Endothelial cell (in vitro differentiated cells): ENCODE results near the gene KMT5C. TPM values are rescaled to one million over a fixed set of nuclear protein-coding genes. Genes with fewer than 3 reads are reported as not detected.

ENCODE experiments used
- DNase-seq: peaks from one replicate; pipeline ENCODE4 v3.0.0; 2021; ENCODE audit warnings: low spot score
- H3K27ac Mint-ChIP-seq: one replicate; pipeline ENCODE4 v1.8.0; 2021; ENCODE audit warnings: mixed read lengths, inconsistent platforms; ENCODE audit not compliant: unreplicated experiment
- H3K27me3 Mint-ChIP-seq: one replicate; pipeline ENCODE4 v1.8.0; 2021; ENCODE audit warnings: mild to moderate bottlenecking, moderate library complexity, mixed read lengths, inconsistent platforms; ENCODE audit not compliant: unreplicated experiment
- H3K36me3 Mint-ChIP-seq: one replicate; pipeline ENCODE4 v1.8.0; 2021; ENCODE audit warnings: mild to moderate bottlenecking, low read depth, mixed read lengths, inconsistent platforms; ENCODE audit not compliant: unreplicated experiment
- H3K4me1 Mint-ChIP-seq: one replicate; pipeline ENCODE4 v1.8.0; 2021; ENCODE audit warnings: mild to moderate bottlenecking, mixed read lengths, inconsistent platforms; ENCODE audit not compliant: unreplicated experiment
- H3K4me3 Mint-ChIP-seq: one replicate; pipeline ENCODE4 v1.8.0; 2021; ENCODE audit warnings: mild to moderate bottlenecking, mixed read lengths, inconsistent platforms; ENCODE audit not compliant: unreplicated experiment
- H3K9me3 Mint-ChIP-seq: one replicate; pipeline ENCODE4 v1.8.0; 2021; ENCODE audit warnings: mixed read lengths, inconsistent platforms; ENCODE audit not compliant: unreplicated experiment
- total RNA-seq: library from RNA; stranded (reverse); fragmentation: NEBNext Ultra II Directional; extraction: Animal tissue kit (Norgen Biotek cat#: 25700); gene quantifications from one replicate; pipeline ENCODE4 v1.2.1, GENCODE V29; 2021; ENCODE audit not compliant: unreplicated experiment
- TF ChIP-seq, protein P1 (sequence below): fragments of 200-600 bp; sonication (generic); IDR thresholded peaks from one replicate; pipeline ENCODE4 v1.5.0; 2021; ENCODE audit warnings: antibody characterized with exemption; ENCODE audit not compliant: unreplicated experiment

The KMT5C gene
- total RNA-seq, 1 donor from 2014 or later, result 18.4 TPM

DNA sequence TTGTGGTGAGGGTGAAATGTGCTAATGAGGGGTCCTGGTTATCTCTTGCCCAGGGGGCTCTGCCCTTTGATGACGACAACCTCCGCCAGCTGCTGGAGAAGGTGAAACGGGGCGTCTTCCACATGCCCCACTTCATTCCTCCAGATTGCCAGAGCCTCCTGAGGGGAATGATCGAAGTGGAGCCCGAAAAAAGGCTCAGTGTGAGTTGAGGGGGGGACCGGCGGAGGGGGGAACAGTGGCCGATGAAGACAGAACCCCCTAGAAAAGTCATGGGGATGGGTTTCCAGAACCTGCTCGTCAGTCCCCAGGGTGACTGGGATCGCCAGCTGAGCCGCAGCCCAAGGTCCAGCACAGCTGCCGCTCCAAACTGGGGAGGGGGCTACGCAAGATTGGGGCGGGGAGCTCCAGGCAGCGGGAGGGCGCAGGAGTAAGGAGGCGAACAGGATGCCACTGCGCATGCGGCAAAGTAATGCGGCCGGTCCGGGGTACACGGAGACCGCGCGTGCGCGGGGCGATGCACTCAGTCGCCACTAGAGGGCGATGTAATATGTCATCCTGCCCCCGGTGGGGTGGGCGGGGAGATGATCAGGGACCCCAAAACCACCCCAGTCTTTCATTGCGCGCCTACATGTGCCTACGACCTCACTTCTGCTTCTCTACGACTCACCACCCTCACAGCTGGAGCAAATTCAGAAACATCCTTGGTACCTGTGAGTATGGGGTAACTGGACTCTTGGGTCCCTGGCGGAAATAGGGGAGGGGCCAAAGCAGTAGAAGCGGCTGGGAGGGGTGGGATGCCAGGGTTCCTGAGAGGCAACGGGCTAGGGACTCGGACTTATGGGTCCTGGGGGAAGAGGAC is 38.0 kb upstream of the KMT5C start:
- Mint-ChIP-seq H3K4me1 (peaks cover 9% of the 10 kb centered on the region), H3K4me3 (peak overlapping the region; percentile 87), H3K27ac (no peak overlapping the region), H3K27me3 (peaks cover 10% of the 10 kb centered on the region), H3K36me3 (peaks cover 23% of the 10 kb centered on the region), H3K9me3 (no peaks in the 10 kb centered on the region)
- peak; percentile 97 for DNase-seq
- TF ChIP-seq, protein P1, sequence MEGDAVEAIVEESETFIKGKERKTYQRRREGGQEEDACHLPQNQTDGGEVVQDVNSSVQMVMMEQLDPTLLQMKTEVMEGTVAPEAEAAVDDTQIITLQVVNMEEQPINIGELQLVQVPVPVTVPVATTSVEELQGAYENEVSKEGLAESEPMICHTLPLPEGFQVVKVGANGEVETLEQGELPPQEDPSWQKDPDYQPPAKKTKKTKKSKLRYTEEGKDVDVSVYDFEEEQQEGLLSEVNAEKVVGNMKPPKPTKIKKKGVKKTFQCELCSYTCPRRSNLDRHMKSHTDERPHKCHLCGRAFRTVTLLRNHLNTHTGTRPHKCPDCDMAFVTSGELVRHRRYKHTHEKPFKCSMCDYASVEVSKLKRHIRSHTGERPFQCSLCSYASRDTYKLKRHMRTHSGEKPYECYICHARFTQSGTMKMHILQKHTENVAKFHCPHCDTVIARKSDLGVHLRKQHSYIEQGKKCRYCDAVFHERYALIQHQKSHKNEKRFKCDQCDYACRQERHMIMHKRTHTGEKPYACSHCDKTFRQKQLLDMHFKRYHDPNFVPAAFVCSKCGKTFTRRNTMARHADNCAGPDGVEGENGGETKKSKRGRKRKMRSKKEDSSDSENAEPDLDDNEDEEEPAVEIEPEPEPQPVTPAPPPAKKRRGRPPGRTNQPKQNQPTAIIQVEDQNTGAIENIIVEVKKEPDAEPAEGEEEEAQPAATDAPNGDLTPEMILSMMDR, result peak; percentile 99

DNA sequence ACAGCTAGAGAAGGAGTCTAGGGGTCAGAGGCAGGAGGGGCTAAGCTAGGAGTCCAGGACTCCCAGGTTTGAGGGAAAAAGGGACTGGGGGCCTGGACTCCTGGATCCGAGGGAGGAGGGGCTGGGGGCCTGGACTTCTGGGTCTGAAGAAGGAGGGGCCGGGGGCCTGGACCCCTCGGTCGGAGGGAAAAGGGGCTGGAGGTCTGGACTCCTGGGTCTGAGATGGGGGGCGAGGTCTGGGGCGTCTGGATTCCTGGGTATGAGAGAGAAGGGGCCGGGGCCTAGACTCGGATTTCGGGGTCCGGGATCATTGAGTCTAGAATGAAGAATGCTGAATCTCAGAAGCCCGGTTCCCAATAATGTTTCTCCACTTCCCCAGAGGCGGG is 37.4 kb upstream of the KMT5C start:
- peaks cover 27% of the 10 kb centered on the region for H3K36me3 Mint-ChIP-seq
- H3K27me3 Mint-ChIP-seq, result peaks cover 10% of the 10 kb centered on the region
- TF ChIP-seq, protein P1, result no peak
- no peak overlapping the region for H3K4me3 Mint-ChIP-seq
- peaks cover 9% of the 10 kb centered on the region for H3K4me1 Mint-ChIP-seq
- DNase-seq, result no peak
- H3K9me3 Mint-ChIP-seq, result no peaks in the 10 kb centered on the region
- no peak overlapping the region for H3K27ac Mint-ChIP-seq

DNA sequence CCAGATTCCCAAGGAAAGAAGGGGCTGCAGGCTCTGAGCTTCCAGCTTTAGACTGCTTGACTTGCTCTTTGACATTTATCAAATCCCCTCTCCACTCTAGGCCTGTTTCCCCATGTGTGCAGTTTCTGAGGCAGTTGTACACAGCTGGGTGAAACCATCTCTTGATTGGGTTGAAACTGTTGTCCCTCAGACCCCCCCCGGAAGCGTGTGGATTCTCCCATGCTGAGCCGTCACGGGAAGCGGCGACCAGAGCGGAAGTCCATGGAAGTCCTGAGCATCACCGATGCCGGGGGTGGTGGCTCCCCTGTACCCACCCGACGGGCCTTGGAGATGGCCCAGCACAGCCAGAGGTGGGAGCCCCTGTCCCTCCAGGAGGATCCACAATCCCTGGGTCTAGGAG is 36.2 kb upstream of the KMT5C start:
- H3K36me3 Mint-ChIP-seq, result peaks cover 27% of the 10 kb centered on the region
- peaks cover 9% of the 10 kb centered on the region for H3K4me1 Mint-ChIP-seq
- peaks cover 10% of the 10 kb centered on the region for H3K27me3 Mint-ChIP-seq
- TF ChIP-seq, protein P1, result no peak
- no peaks in the 10 kb centered on the region for H3K9me3 Mint-ChIP-seq
- DNase-seq, result no peak
- H3K27ac Mint-ChIP-seq, result no peak overlapping the region
- H3K4me3 Mint-ChIP-seq, result no peak overlapping the region

DNA sequence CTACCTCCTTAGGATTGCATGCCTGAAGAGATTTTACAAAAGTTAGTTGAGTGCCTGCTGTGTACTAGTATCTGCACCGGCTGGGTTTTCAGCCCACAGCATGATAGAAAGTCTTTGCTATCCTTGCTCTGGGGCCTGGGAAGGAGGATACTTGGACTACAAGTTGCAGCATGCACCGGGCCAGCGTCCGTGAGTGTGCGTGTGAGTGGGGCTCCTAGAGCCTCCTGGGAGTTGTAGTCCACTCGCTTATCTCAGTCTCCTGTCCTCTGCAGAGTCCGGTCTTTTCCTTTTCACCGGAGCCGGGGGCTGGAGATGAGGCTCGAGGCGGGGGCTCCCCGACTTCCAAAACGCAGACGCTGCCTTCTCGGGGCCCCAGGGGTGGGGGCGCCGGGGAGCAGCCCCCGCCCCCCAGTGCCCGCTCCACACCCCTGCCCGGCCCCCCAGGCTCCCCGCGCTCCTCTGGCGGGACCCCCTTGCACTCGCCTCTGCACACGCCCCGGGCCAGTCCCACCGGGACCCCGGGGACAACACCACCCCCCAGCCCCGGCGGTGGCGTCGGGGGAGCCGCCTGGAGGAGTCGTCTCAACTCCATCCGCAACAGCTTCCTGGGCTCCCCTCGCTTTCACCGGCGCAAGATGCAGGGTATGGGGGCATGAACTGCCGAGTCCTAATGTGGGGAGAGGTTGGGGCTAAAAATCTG is 35.2 kb upstream of the KMT5C start:
- Mint-ChIP-seq H3K27me3 (peaks cover 10% of the 10 kb centered on the region), H3K9me3 (no peaks in the 10 kb centered on the region), H3K27ac (no peak overlapping the region), H3K4me1 (peaks cover 9% of the 10 kb centered on the region), H3K36me3 (peaks cover 27% of the 10 kb centered on the region), H3K4me3 (no peak overlapping the region)
- TF ChIP-seq, protein P1, result no peak
- DNase-seq, result no peak

DNA sequence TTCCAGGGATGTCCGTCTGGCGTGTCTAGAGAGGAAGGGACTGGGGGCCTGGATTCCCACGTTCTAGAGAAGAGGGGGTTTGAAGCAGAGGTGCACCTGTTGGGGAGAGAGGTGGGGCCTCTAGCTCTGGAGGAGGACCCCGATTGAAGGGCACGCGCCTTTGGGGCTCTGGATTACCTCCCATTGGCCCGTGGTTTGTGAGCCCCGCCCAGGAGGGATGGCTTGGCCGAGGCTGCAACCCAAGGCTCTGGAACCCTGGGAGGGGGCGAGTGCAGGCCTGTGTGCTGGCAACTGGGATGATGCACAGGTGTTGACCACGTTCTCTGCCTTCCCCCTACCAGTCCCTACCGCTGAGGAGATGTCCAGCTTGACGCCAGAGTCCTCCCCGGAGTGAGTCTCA is 34.7 kb upstream of the KMT5C start:
- Mint-ChIP-seq H3K4me1 (peaks cover 9% of the 10 kb centered on the region), H3K9me3 (no peaks in the 10 kb centered on the region), H3K4me3 (no peak overlapping the region), H3K27me3 (peaks cover 10% of the 10 kb centered on the region), H3K27ac (peak overlapping the region; percentile 87), H3K36me3 (peaks cover 27% of the 10 kb centered on the region)
- no peak for DNase-seq
- TF ChIP-seq, protein P1, result no peak
